ENCODE measurements around the gene ROBO1.
"Not testable (repeated sequence)": the region's sequence is repeated elsewhere in the genome, so short reads cannot be mapped to it uniquely, and the experiment has no call there.

ROBO1 gene

DNA sequence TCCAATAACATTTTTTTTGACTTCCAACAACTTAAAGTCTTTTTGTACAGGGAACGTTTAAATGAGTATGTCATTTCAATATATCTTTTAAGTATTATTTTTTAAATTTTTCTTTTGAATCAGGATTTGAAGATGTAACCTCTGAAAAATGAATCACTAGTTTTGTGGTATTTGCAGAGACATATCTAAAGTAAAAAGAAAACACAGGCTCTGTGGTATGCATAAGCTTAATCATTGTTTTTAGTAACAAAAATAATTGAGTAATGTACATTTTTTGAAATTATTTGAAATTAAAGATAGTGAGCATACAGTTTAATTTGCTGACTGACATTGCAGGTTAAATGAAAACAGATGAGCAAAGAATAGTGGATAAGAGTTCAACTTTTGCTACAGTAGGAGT, 531.3 kb downstream of the ROBO1 start:
- DNase-seq (ENCODE audit: low read depth), result no peak

- no peak for DNase-seq (ENCODE audit: low read depth)
These were observed 534.3 kb downstream of the ROBO1 start for GRCh38 chr3:79233431-79234060.

- no peak for DNase-seq (ENCODE audit: low read depth)
These were observed 537.5 kb downstream of the ROBO1 start for GRCh38 chr3:79230266-79230665.

GRCh38 chr3:79217096-79217495, 550.7 kb downstream of the ROBO1 start:
- no peak for DNase-seq (ENCODE audit: low read depth)

- no peak for DNase-seq (ENCODE audit: low read depth)
These were observed 552.5 kb downstream of the ROBO1 start for GRCh38 chr3:79215286-79215685.

GRCh38 chr3:79211586-79212359, 556.0 kb downstream of the ROBO1 start:
- no peak for DNase-seq (ENCODE audit: low read depth)

- DNase-seq (ENCODE audit: low read depth), result no peak
These were observed 563.4 kb downstream of the ROBO1 start for GRCh38 chr3:79204351-79204750.

DNA sequence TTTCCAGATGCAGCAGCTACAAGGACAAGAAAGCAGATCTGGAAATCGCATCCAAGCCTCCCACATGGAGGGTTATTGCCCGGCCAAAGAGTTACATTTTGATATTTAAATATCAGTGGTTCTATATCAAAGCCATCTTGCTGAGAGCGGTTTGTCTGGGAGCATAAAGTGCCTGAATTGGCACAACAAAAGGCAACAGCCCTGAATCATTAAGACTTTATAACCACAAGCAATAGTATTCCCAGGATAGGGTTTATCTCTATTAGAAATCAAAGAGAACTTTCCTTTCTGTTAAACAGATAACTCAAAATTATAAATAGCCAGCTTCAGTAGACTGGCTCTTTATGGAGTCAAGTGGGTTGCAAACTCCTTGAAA, 564.7 kb downstream of the ROBO1 start:
- no peak for DNase-seq (ENCODE audit: low read depth)

DNA sequence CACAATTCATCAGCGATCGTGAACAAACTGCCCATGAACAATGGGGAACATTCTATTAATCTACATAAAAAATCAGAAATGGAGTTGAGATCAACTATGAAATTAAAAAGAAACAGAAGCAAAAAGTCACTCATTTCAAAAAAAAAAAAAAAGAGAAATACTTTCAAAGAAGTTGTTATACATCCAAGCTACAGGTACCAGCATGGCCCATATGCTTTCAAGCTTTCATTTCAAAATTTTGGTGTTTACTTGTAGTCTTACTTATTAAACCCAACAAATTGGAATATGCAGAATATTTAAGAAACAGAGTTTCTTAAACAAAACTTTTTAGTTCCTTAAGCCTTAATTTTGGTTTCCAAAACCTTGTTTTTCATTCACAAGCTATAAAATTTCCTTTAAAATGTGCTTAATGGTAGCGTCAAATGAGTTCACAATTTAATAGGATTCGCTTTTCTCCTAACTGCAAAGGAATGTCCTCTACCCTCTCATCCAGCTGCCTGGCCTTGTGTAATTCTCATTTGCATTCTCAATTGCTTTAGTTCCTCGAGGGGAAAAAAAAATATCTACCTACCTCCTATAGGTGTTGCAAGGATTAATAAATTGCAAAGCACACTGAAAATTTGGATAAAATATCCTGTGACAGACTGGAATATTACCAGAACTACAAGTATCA, 565.2 kb downstream of the ROBO1 start:
- no peak for DNase-seq (ENCODE audit: low read depth)

DNA sequence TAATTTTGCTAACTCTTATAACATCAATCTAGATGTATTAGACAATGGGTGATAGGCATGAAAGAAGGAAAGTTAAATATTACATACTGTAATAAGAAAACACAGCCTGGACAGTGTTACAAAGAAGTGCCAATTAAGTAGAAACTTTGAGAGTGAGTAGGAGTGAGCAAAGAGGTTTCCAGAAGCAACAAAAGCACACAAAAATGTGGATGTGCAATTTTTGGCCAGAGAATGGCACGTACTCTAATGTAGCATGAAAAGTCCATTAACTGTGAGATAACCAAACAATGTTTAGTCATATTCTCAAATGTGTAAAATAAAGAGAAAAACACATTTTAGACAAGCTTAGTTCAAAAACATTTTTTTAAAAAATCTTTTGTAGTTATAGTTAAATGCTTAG, 567.3 kb downstream of the ROBO1 start:
- DNase-seq (ENCODE audit: low read depth), result no peak

DNA sequence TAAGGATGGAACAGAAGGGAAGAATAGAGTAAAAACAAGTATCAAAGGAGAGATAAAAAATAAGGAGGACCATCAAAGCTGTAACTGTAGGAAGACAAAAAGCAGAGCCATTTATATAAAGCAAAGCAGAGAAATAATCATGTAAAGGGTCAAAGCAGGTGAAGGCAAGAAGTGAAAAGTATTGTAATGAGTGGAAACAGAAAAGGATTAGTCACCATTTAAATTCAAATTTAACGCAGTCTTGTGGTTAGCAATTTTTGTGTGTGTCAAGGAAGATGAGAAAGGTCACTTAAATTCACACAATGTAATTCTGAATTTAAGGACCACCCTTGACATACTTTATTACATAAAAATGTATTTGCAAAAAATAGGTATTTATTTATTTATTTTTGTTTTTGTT, 567.8 kb downstream of the ROBO1 start:
- no peak for DNase-seq (ENCODE audit: low read depth)

DNA sequence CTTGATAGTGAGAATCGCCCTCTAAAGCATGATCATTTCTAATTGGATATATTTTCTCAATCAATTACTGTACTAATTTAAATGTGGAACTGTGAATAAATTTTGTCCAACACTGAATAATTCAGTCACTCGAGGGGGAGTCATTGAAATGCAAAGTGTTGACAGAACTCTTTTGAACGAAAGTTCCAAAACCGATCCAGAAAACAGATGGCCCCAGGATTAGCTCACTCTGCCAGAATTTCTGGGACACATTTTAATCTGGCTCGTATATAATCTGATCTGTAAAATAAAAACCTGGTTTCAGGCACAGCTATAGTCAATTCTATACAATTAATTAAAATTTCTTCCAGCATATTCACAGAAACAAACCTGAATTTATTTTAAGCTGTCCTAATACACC, 580.4 kb downstream of the ROBO1 start:
- no peak for DNase-seq (ENCODE audit: low read depth)

DNA sequence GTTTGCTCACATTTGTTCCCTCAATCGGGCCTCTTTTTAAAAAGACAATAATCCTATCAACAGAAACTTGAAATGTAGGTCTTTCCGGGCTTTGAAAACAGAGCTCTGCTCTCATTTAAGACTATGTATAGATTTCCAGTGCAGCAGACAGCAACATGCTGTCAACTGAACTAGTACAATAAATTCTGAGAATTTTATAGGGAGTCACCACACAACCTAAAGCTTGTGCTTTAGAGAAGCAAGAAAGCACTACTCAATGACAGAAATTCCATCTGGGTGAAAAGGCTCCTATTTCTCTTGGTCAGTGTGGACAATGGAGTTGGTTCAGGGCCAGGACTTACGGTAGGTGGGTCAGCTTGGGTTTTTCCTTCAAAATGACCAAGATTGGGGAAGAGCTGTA, 583.5 kb downstream of the ROBO1 start:
- DNase-seq (ENCODE audit: low read depth), result no peak

DNA sequence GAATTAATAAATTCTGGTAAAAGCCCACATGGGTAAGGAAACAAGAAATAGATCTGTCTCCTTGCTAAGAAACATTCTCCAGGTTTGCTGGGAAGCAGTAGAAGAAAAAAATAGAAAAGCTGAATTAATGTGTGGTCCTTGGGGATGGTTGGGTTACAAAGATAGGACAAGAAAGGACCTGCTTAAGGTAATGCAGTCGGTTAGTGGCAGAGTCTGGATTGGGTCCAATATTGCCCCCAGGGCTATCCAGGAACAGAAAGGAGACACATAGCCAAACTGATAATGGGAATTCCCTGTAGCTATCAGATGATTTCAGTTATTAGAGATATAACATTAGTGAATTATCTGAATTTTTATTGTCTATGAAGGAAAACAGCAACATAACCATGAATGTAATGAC, 584.3 kb downstream of the ROBO1 start:
- no peak for DNase-seq (ENCODE audit: low read depth)

GRCh38 chr3:79178471-79179180, 589.2 kb downstream of the ROBO1 start:
- DNase-seq (ENCODE audit: low read depth), result no peak

DNA sequence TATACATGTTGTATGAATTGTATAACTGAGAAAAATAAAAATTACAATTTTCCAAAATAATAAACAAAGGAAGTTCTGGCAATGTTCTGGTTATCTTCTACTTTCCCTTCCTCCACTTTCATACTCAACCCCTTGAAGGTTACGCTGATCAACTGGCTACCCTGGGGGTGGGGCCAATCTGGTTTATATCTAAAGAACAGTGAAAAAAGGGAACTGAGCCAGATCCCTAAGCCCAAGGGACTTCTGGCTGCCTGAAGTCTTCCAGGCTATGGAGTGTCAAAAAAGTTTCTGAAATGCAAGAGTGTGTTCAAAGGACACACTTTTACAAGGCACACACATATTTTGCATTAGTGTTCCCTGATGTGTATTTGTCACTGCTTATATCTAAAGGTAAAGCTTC, 591.9 kb downstream of the ROBO1 start:
- no peak for DNase-seq (ENCODE audit: low read depth)

DNA sequence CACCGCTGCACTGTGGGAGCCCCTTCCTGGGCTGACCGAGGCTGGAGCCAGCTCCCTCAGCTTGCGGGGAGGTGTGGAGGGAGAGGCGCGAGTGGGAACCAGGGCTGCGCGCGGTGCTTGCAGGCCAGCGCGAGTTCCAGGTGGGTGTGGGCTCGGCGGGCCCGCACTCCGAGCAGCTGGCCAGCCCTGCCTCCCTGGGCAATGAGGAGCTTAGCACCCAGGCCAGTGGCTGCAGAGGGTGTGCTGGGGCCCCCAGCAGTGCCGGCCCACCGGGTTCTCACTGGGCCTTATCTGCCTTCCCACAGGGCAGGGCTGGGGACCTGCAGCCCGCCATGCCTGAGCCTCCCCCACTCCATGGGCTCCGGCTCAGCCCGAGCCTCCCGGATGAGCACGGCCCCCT, 594.5 kb downstream of the ROBO1 start:
- DNase-seq (ENCODE audit: low read depth), result not testable (repeated sequence)

DNA sequence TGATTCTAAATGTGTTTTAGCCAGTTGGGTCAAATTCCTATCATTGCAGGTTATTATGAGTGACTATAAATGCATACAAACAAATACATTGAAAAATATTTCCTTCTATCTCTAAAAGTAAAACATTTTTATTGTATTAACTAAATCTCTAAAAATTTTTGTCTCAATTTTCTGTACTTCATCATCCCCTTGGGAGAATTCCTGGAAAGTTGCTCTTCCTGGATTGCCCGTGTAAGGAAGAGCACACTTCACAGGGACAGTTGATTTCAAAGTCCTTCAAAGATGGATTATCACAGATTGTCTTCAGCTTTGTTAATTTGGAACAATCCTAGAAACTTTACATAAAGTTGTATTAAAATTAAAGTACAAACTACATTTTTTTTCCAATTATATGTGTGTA, 595.6 kb downstream of the ROBO1 start:
- no peak for DNase-seq (ENCODE audit: low read depth)

- DNase-seq (ENCODE audit: low read depth), result no peak
These were observed 597.8 kb downstream of the ROBO1 start for GRCh38 chr3:79170021-79170420.

GRCh38 chr3:79167651-79168416, 600.0 kb downstream of the ROBO1 start:
- peak; percentile 83 for DNase-seq (ENCODE audit: low read depth)

GRCh38 chr3:79162653-79163052, 605.1 kb downstream of the ROBO1 start:
- DNase-seq (ENCODE audit: low read depth), result no peak

DNA sequence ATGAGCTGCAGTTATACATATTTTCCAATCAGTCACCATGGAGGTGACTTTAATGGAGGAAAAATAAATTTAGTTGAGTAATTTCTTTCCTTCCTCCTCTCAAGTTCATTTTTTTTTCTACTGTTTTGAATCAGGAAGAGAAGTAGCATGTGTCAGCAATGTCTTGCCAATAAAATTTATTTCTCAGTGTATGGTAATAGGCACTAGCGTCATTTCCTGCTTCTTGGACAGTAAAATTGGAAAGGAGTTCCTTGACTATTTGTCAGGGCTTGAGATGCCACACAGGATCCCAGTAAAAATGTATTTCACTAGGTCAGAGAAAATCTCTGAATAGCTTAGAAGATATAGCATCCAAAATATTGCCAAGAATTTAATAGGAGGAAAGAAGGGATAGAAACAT, 605.9 kb downstream of the ROBO1 start:
- DNase-seq (ENCODE audit: low read depth), result no peak

All from GM04504 (cell line).